ENCODE measurements around the gene OR10S1. TPM values are rescaled to one million over a fixed set of nuclear protein-coding genes. Genes with fewer than 3 reads are reported as not detected.
A peak's percentile ranks its signal among the peaks of the same experiment; 100 is the strongest.

Gene OR10S1
- total and polyA plus RNA-seq, 3 experiments from 2014 or later, result not detected

DNA sequence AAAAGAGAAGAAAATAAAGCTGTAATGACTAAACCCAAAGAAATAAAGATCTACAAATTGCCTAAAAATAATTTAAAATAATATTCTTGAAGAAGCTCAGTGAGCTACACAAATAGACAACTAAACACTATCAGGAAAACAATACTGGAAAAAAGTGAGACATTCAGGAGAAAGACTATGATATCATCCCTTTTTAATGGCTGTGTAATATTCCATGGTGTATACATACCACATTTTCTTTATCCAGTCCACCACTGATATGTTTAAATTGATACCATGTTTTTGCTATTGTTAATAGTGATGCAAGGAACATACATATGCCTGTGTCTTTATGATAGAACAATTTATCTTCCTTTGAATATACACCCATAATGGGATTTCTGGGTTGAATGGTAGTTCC, 20.8 kb downstream of the OR10S1 start:
- no peaks in the 10 kb centered on the region for H3K9me3 ChIP-seq (ENCODE audit: low read length)
- Mint-ChIP-seq H3K4me3 (no peak overlapping the region), H3K27me3 (peaks cover 0 to 1% of the 10 kb centered on the region in 2 donors), H3K36me3 (no peaks in the 10 kb centered on the region), H3K9me3 (peaks cover 6 to 21% (median 11%) of the 10 kb centered on the region in 5 donors), H3K4me1 (no peaks in the 10 kb centered on the region), H3K27ac (no peak overlapping the region)
- ChIA-PET POLR2A (no interaction called here), CTCF (no interaction called here)
- H3K4me1 ChIP-seq (ENCODE audit: insufficient read depth, low read length), result no peaks in the 10 kb centered on the region
- no peaks in the 10 kb centered on the region for H3K36me3 ChIP-seq (ENCODE audit: insufficient read depth, low read length)
- no peaks in the 10 kb centered on the region for H3K27me3 ChIP-seq (ENCODE audit: insufficient read depth, low read length, poor library complexity, severe bottlenecking)
- DNase-seq, result no peak
- H3K4me3 ChIP-seq (ENCODE audit: low read length), result no peak overlapping the region
- no peak overlapping the region for H3K27ac ChIP-seq (ENCODE audit: low read depth, low read length)

- Histone ChIP-seq H3K36me3 (ENCODE audit: insufficient read depth, low read length) (no peaks in the 10 kb centered on the region), H3K4me3 (ENCODE audit: low read length) (no peak overlapping the region), H3K27me3 (ENCODE audit: insufficient read depth, low read length, poor library complexity, severe bottlenecking) (no peaks in the 10 kb centered on the region), H3K4me1 (ENCODE audit: insufficient read depth, low read length) (no peaks in the 10 kb centered on the region), H3K9me3 (ENCODE audit: low read length) (no peaks in the 10 kb centered on the region), H3K27ac (ENCODE audit: low read depth, low read length) (no peak overlapping the region)
- no peaks in the 10 kb centered on the region for H3K4me1 Mint-ChIP-seq
- ChIA-PET CTCF (no interaction called here), POLR2A (no interaction called here)
- no peak overlapping the region for H3K4me3 Mint-ChIP-seq
- no peak for DNase-seq
- H3K27me3 Mint-ChIP-seq, result peaks cover 0 to 2% of the 10 kb centered on the region in 2 donors
- H3K36me3 Mint-ChIP-seq, result no peaks in the 10 kb centered on the region
- H3K27ac Mint-ChIP-seq, result no peak overlapping the region
- H3K9me3 Mint-ChIP-seq, result peaks cover 0 to 2% (median 0%) of the 10 kb centered on the region in 5 donors
Observed at GRCh38 chr11:123945132-123945531, 32.4 kb downstream of the OR10S1 start.

DNA sequence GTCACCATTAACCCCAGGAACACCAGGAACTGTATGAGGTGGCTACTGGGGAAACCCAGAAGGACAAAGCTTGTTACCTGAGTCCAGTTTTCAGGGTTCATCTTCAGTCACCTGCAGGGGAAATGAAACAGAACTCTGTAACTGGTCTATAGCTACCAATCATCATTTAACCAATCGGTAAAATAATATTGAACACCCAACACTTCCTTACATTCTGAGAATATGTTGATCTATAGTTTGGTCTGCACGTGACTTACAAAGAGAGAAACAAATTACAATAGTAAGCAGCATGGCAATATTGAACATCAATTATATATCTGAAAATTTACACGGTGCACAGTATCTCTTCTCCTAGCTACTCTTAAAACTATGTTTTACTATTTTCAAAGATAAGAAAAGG, 33.8 kb downstream of the OR10S1 start, which contains the start of gene OR6T1:
OR6T1 (minus strand) TSS at position 101 of the 400 bp plus-strand sequence; CDS start at position 101, 0 bp downstream.
- CTCF ChIA-PET, result no interaction called here
- H3K27me3 ChIP-seq (ENCODE audit: insufficient read depth, low read length, poor library complexity, severe bottlenecking), result no peaks in the 10 kb centered on the region
- no peak within 1 kb of the TSS for H3K4me3 Mint-ChIP-seq
- no peaks in the 10 kb centered on the region for H3K36me3 ChIP-seq (ENCODE audit: insufficient read depth, low read length)
- POLR2A ChIA-PET, result no interaction called here
- peaks cover 0 to 5% of the 10 kb centered on the region in 2 donors for H3K27me3 Mint-ChIP-seq
- no peaks in the 10 kb centered on the region for H3K4me1 ChIP-seq (ENCODE audit: insufficient read depth, low read length)
- H3K9me3 Mint-ChIP-seq, result peaks cover 0 to 2% (median 0%) of the 10 kb centered on the region in 5 donors
- no peaks in the 10 kb centered on the region for H3K9me3 ChIP-seq (ENCODE audit: low read length)
- H3K4me1 Mint-ChIP-seq, result no peaks in the 10 kb centered on the region
- no peak within 1 kb of the TSS for H3K27ac ChIP-seq (ENCODE audit: low read depth, low read length)
- no peak for DNase-seq
- no peak within 1 kb of the TSS for H3K27ac Mint-ChIP-seq
- no peaks in the 10 kb centered on the region for H3K36me3 Mint-ChIP-seq
- no peak within 1 kb of the TSS for H3K4me3 ChIP-seq (ENCODE audit: low read length)

GRCh38 chr11:123942413-123942812, 35.2 kb downstream of the OR10S1 start:
- peaks cover 0 to 2% (median 0%) of the 10 kb centered on the region in 5 donors for H3K9me3 Mint-ChIP-seq
- no peaks in the 10 kb centered on the region for H3K9me3 ChIP-seq (ENCODE audit: low read length)
- no peaks in the 10 kb centered on the region for H3K4me1 ChIP-seq (ENCODE audit: insufficient read depth, low read length)
- no peaks in the 10 kb centered on the region for H3K4me1 Mint-ChIP-seq
- no peaks in the 10 kb centered on the region for H3K36me3 ChIP-seq (ENCODE audit: insufficient read depth, low read length)
- H3K27me3 ChIP-seq (ENCODE audit: insufficient read depth, low read length, poor library complexity, severe bottlenecking), result no peaks in the 10 kb centered on the region
- H3K27ac Mint-ChIP-seq, result peak overlapping the region in 1 of 8 donors; percentile 54
- no peak overlapping the region for H3K27ac ChIP-seq (ENCODE audit: low read depth, low read length)
- CTCF ChIA-PET, result no interaction called here
- H3K27me3 Mint-ChIP-seq, result peaks cover 0 to 3% of the 10 kb centered on the region in 2 donors
- POLR2A ChIA-PET, result no interaction called here
- no peaks in the 10 kb centered on the region for H3K36me3 Mint-ChIP-seq
- DNase-seq, result no peak
- no peak overlapping the region for H3K4me3 Mint-ChIP-seq
- H3K4me3 ChIP-seq (ENCODE audit: low read length), result no peak overlapping the region

DNA sequence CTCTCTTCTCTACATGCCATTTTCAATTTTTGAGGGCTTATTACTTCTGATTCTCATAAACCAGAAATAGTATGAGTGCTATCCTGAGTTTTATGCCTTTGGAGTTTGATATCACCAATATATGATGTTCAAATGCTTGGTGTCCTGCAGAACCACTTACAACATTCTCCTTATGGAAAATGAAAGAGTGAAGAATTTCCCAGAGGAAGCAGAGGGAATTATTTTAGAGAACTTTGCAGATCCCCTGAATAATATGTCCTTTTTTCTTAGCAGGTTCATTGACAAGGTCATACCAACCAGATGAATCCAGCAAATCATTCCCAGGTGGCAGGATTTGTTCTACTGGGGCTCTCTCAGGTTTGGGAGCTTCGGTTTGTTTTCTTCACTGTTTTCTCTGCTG, 38.3 kb downstream of the OR10S1 start, which contains the start of gene OR4D5:
OR4D5 (plus strand) TSS at position 301 of the 400 bp plus-strand sequence; CDS start at position 301, 0 bp downstream.
- Mint-ChIP-seq H3K4me3 (no peak within 1 kb of the TSS), H3K27me3 (peaks cover 0 to 3% of the 10 kb centered on the region in 2 donors), H3K36me3 (no peaks in the 10 kb centered on the region), H3K4me1 (no peaks in the 10 kb centered on the region), H3K9me3 (peaks cover 0 to 2% (median 0%) of the 10 kb centered on the region in 5 donors), H3K27ac (no peak within 1 kb of the TSS)
- no peak for DNase-seq
- H3K27ac ChIP-seq (ENCODE audit: low read depth, low read length), result no peak within 1 kb of the TSS
- no peak within 1 kb of the TSS for H3K4me3 ChIP-seq (ENCODE audit: low read length)
- H3K27me3 ChIP-seq (ENCODE audit: insufficient read depth, low read length, poor library complexity, severe bottlenecking), result no peaks in the 10 kb centered on the region
- no peaks in the 10 kb centered on the region for H3K9me3 ChIP-seq (ENCODE audit: low read length)
- CTCF ChIA-PET, result no interaction called here
- no peaks in the 10 kb centered on the region for H3K4me1 ChIP-seq (ENCODE audit: insufficient read depth, low read length)
- H3K36me3 ChIP-seq (ENCODE audit: insufficient read depth, low read length), result no peaks in the 10 kb centered on the region
- POLR2A ChIA-PET, result no interaction called here

Other genes with a start within 250 kb of the OR10S1 start
- 10 to 100 TPM; 16.6 to 18.4 TPM for gene ZNF202, start 236.1 kb downstream of the OR10S1 start, total RNA-seq
- 9.7 TPM for gene ZNF202, start 236.1 kb downstream of the OR10S1 start, polyA plus RNA-seq
- gene OR6X1, start 223.3 kb downstream of the OR10S1 start, total RNA-seq, result not detected
- not detected for gene OR6X1, start 223.3 kb downstream of the OR10S1 start, polyA plus RNA-seq
- not detected for gene OR6M1, start 171.4 kb downstream of the OR10S1 start, total RNA-seq
- gene OR6M1, start 171.4 kb downstream of the OR10S1 start, polyA plus RNA-seq, result not detected
- not detected for gene TMEM225, start 92.1 kb downstream of the OR10S1 start, total RNA-seq
- gene TMEM225, start 92.1 kb downstream of the OR10S1 start, polyA plus RNA-seq, result not detected
- not detected for gene OR8D4, start 75.6 kb downstream of the OR10S1 start, total RNA-seq
- not detected for gene OR8D4, start 75.6 kb downstream of the OR10S1 start, polyA plus RNA-seq
- not detected for gene OR4D5, start 38.2 kb downstream of the OR10S1 start, total RNA-seq
- not detected for gene OR4D5, start 38.2 kb downstream of the OR10S1 start, polyA plus RNA-seq
- not detected for gene OR6T1, start 33.9 kb downstream of the OR10S1 start, total RNA-seq
- not detected for gene OR6T1, start 33.9 kb downstream of the OR10S1 start, polyA plus RNA-seq
- not detected for gene OR10G6, start 17.4 kb upstream of the OR10S1 start, total RNA-seq
- gene OR10G6, start 17.4 kb upstream of the OR10S1 start, polyA plus RNA-seq, result not detected
- gene OR10G4, start 35.2 kb upstream of the OR10S1 start, total RNA-seq, result not detected
- not detected for gene OR10G4, start 35.2 kb upstream of the OR10S1 start, polyA plus RNA-seq
- gene OR10G9, start 45.2 kb upstream of the OR10S1 start, total RNA-seq, result not detected
- not detected for gene OR10G9, start 45.2 kb upstream of the OR10S1 start, polyA plus RNA-seq
- not detected for gene OR10G8, start 49.0 kb upstream of the OR10S1 start, total RNA-seq
- gene OR10G8, start 49.0 kb upstream of the OR10S1 start, polyA plus RNA-seq, result not detected
- not detected for gene OR10G7, start 63.5 kb upstream of the OR10S1 start, total RNA-seq
- gene OR10G7, start 63.5 kb upstream of the OR10S1 start, polyA plus RNA-seq, result not detected
- gene VWA5A, start 137.7 kb upstream of the OR10S1 start, total RNA-seq, result 1 to 10 TPM; 2.9 to 3.3 TPM
- 5.3 TPM for gene VWA5A, start 137.7 kb upstream of the OR10S1 start, polyA plus RNA-seq
- not detected for gene OR10D3, start 205.6 kb upstream of the OR10S1 start, total RNA-seq
- gene OR10D3, start 205.6 kb upstream of the OR10S1 start, polyA plus RNA-seq, result not detected